ENCODE results near the gene POLR3B.
"Not testable (repeated sequence)": the region's sequence is repeated elsewhere in the genome, so short reads cannot be mapped to it uniquely, and the experiment has no call there.

Gene POLR3B

DNA sequence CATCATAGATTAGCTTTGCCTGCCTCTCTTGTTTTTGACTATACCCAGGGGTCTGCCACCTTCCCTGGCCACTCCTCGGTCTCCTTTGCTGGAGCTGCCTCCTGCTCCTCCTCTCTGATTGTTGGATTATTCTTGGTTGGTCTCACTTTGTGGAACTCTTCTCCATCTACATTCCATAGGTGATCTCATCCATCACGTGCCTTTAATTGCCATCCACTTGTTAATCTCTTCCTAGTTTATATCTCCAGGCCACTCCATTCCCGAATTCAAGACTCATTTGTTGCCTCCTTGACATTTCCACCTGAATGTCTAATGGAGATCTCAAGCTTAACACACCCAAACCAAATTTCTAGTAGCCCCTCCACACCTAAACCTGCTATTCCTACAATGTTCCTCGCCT, 5.4 kb downstream of the POLR3B start:
- TF ChIP-seq, protein P1, sequence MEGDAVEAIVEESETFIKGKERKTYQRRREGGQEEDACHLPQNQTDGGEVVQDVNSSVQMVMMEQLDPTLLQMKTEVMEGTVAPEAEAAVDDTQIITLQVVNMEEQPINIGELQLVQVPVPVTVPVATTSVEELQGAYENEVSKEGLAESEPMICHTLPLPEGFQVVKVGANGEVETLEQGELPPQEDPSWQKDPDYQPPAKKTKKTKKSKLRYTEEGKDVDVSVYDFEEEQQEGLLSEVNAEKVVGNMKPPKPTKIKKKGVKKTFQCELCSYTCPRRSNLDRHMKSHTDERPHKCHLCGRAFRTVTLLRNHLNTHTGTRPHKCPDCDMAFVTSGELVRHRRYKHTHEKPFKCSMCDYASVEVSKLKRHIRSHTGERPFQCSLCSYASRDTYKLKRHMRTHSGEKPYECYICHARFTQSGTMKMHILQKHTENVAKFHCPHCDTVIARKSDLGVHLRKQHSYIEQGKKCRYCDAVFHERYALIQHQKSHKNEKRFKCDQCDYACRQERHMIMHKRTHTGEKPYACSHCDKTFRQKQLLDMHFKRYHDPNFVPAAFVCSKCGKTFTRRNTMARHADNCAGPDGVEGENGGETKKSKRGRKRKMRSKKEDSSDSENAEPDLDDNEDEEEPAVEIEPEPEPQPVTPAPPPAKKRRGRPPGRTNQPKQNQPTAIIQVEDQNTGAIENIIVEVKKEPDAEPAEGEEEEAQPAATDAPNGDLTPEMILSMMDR (conservative IDR thresholded peaks at IDR 0.05): no peak
- no peak overlapping the region for H3K27ac ChIP-seq

DNA sequence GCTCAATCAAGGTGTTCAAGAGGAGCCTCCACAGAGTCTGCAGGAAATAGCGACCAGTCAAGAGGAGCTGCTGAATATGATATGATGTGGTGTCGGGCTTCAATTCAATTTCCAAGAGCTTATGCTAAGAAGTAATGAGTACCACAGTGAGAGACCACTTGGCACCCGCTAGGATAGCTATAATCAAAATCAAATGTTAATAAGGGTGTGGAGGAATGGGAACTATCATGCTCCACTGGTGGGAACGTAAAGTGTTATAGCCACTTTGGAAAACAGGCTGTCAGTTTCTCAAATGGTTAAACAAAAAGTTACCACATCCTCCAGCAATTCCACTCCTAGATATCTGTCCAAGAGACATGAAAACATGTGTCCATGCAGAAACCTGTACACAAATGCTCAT, 6.7 kb downstream of the POLR3B start:
- no peak overlapping the region for H3K27ac ChIP-seq
- TF ChIP-seq, protein P1 (conservative IDR thresholded peaks at IDR 0.05): no peak

DNA sequence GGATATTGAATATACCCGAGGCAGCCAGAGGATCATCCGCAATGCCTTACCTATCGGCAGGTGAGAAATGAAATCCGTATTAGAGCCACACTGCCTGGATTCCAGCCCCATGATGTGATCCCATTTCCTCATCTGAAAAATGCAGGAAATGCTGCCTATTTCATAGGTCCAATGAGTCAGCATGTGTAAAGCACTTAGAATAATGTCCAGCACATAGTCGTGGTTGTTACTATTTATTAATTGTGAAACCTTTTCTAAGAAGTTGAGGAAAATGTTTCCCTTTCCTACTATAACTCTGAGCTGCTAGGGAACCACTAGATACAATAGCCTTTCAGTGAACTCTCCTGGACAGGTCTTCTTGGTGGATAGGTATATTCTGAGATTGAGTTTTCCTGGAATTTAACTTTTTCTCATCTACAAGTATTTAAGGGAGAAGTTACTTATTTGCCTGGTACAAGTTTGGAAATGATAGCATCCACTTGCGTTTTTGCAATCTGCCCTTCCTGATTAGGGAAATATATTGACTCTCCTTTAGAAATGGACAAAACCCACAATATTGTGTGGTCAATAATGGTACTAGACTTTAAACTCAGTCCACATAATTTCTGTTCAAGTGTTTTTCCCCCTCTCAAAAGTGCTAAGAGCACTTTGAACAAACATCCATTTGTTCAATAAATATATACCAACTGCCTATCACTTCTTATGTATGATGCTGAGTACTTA, 12.2 kb downstream of the POLR3B start:
- TF ChIP-seq, protein P1 (conservative IDR thresholded peaks at IDR 0.05): no peak
- H3K27ac ChIP-seq: no peak overlapping the region

DNA sequence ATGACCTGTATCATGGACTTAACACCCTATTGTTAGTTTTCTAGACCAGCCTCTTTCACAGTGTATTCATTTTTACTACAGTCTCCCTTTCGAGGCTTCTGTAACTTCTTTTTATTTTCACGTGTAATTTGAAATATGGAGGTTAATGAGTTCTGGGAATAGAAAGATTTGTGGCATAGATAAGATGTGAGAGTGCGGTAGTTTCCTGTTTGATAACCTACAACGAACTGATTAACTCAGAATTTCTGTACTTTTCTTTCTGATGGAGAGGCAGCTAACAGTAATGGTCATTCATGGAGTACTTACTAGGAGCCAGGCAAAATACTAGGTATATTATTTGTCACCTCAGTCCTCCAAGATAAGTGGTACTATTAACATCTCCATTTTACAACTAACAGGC, 21.2 kb downstream of the POLR3B start:
- no peak overlapping the region for H3K27ac ChIP-seq
- TF ChIP-seq, protein P1 (conservative IDR thresholded peaks at IDR 0.05): no peak

DNA sequence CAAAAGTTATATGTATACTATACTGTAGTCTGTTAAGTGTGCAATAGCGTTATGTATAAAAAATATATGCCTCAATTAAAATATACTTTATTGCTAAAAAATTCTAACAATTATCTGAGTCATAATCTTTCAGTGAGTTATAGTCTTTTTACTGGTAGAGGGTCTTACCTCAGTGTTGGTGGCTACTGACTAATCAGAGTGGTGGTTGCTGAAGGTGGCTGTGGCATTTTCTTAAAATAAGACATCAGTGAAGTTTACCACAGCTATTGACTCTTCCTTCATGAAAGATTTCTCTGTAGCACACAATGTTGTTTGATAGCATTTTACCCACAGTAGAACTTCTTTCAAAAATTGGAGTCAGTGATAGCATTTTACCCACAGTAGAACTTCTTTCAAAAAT, 23.4 kb downstream of the POLR3B start:
- TF ChIP-seq, protein P1 (conservative IDR thresholded peaks at IDR 0.05): no peak
- no peak overlapping the region for H3K27ac ChIP-seq

DNA sequence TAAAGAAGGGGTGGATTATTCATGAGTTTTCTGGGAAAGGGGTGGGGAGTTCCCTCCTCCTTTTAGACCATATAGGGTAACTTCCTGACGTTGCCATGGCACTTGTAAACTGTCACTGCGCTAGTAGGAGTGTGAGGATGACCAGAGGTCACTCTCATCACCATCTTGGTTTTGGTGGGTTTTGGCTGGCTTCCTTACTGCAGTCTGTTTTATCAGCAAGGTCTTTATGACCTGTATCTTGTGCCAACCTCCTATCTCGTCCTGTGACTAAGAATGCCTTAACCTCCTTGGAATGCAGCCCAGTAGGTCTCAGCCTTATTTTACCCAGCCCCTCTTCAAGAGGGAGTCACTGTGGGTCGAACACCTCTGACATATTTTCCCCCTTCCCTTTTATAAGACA, 24.3 kb downstream of the POLR3B start:
- not testable (repeated sequence) for H3K27ac ChIP-seq

DNA sequence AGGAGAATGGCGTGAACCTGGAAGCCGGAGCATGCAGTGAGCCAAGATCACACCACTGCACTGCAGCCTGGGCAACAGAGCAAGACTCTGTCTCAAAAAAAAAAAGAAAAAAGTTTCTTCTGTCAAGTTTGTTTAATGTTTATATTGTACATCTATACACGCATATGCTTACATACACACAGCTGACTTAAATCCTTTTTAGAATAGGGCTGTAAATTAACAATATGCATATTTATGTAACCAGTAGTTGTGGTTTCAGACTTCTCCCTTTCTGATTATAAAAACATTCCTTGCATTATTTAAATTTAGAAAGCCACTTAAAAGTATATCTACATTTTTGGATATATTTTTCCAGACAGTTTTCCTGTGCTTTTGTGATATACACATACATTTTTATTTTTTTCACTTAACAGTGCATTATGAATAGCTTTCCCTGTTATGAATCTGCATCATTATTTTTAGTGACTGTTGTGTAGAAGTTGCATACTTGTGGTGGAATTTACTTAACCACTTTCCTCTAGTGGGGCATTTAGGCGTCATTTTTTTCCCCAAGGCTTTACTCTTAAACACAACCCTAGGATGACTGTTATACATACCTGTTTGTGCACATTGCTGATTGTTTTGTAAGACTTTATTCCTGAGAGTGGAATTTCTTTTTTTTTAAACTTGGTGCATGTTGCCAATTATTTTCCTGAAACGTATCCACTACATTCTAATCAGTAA, 29.4 kb downstream of the POLR3B start:
- TF ChIP-seq, protein P1 (conservative IDR thresholded peaks at IDR 0.05): no peak
- no peak overlapping the region for H3K27ac ChIP-seq

DNA sequence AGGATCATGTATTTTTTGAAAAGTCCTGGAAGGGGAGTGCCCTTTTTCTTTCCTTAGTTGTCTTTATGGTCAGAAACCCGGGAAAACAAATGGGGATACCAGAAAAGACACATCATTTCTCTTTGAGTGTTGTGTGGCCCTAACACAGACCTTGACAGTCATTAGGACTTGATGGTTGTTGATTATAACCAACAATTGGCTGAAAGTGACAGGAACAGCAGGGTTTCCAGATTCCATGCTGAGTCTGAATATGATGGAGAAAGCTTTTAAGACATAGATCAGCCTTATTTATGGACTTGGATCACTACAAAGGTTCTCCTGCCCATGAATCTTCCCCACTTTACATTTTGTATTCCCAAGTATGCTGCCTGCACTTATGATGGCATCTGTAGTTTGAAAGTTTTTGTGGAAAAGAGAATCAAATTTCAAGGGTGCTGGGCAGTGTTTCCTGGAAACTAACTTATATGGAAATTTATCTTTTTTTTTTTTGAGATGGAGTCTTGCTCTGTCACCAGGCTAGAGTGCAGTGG, 30.4 kb downstream of the POLR3B start:
- TF ChIP-seq, protein P1 (conservative IDR thresholded peaks at IDR 0.05): no peak
- no peak overlapping the region for H3K27ac ChIP-seq
